ENCODE data around the gene CMTM8. TPM values are rescaled to one million over a fixed set of nuclear protein-coding genes. Genes with fewer than 3 reads are reported as not detected.

CMTM8 gene
- total RNA-seq, 5 donors from 2014 or later (not counting 1 experiment from before 2014, with no cell fraction given): 5.2 to 12.2 (median 10.3) TPM

GRCh38 chr3:32359766-32360492 lies 121.4 kb downstream of the CMTM8 start:
- POLR2A ChIA-PET: interaction anchor here in 1 of 2 donors (0.6 kb wide), 1 partner anchor 13 kb away, joined by 8 read pairs; no protein-coding TSS in a partner anchor
- no peaks in the 10 kb centered on the region for H3K4me1 ChIP-seq (ENCODE audit: control insufficient read depth in 1 of 2, extremely low read depth in 1 of 2, insufficient read depth in 2 of 2, low read length in 2 of 2)
- no peaks in the 10 kb centered on the region for H3K9me3 ChIP-seq
- Mint-ChIP-seq H3K27me3 (no peaks in the 10 kb centered on the region), H3K27ac (no peak overlapping the region), H3K36me3 (peaks cover 33% of the 10 kb centered on the region), H3K9me3 (no peaks in the 10 kb centered on the region), H3K4me3 (no peak overlapping the region), H3K4me1 (peaks cover 0 to 5% (median 0%) of the 10 kb centered on the region in 3 donors)
- CTCF ChIA-PET: interaction anchor here in 1 of 2 donors (0.6 kb wide), 1 partner anchor 87 kb away, joined by 3 read pairs; no protein-coding TSS in a partner anchor
- 80% methylated on average over 1 of the region's 5 CpGs for WGBS (ENCODE audit: insufficient coverage)
- H3K36me3 ChIP-seq (ENCODE audit: control insufficient read depth in 2 of 2, extremely low read depth in 1 of 2, insufficient read depth in 1 of 2, low read length in 1 of 2): peaks cover 0 to 3% of the 10 kb centered on the region in 2 donors
- no peak overlapping the region for H3K4me3 ChIP-seq (ENCODE audit: control insufficient read depth in 1 of 2, extremely low read depth in 1 of 2, low read length in 1 of 2)
- ATAC-seq (replicated peaks in 1 of 4) (no peak), DNase-seq (no peak)
- H3K27ac ChIP-seq (ENCODE audit: low read length): no peak overlapping the region
- H3K27me3 ChIP-seq (replicated peaks in 1 of 2; ENCODE audit: control insufficient read depth in 2 of 2, extremely low read depth in 1 of 2, insufficient read depth in 2 of 2, low read length in 1 of 2): no peaks in the 10 kb centered on the region

- Histone ChIP-seq H3K4me1 (ENCODE audit: control insufficient read depth in 1 of 2, extremely low read depth in 1 of 2, insufficient read depth in 2 of 2, low read length in 2 of 2) (no peaks in the 10 kb centered on the region), H3K27me3 (replicated peaks in 1 of 2; ENCODE audit: control insufficient read depth in 2 of 2, extremely low read depth in 1 of 2, insufficient read depth in 2 of 2, low read length in 1 of 2) (no peaks in the 10 kb centered on the region), H3K27ac (ENCODE audit: low read length) (no peak overlapping the region), H3K9me3 (no peaks in the 10 kb centered on the region), H3K4me3 (ENCODE audit: control insufficient read depth in 1 of 2, extremely low read depth in 1 of 2, low read length in 1 of 2) (no peak overlapping the region), H3K36me3 (ENCODE audit: control insufficient read depth in 2 of 2, extremely low read depth in 1 of 2, insufficient read depth in 1 of 2, low read length in 1 of 2) (peaks cover 0 to 3% of the 10 kb centered on the region in 2 donors)
- H3K36me3 Mint-ChIP-seq: peaks cover 33% of the 10 kb centered on the region
- no peak overlapping the region for H3K4me3 Mint-ChIP-seq
- no peaks in the 10 kb centered on the region for H3K4me1 Mint-ChIP-seq
- CTCF ChIA-PET: interaction anchor here in 1 of 2 donors (0.6 kb wide), 1 partner anchor 86 kb away, joined by 3 read pairs; no protein-coding TSS in a partner anchor
- WGBS (ENCODE audit: insufficient coverage): 94% methylated on average over 2 of the region's 4 CpGs
- POLR2A ChIA-PET: interaction anchor here in 1 of 2 donors (0.6 kb wide), 1 partner anchor 14 kb away, joined by 8 read pairs; no protein-coding TSS in a partner anchor
- no peak overlapping the region for H3K27ac Mint-ChIP-seq
- ATAC-seq (replicated peaks in 1 of 4) (no peak), DNase-seq (no peak)
- H3K9me3 Mint-ChIP-seq: no peaks in the 10 kb centered on the region
- no peaks in the 10 kb centered on the region for H3K27me3 Mint-ChIP-seq
These were observed 122.0 kb downstream of the CMTM8 start for GRCh38 chr3:32360493-32360827.

GRCh38 chr3:32366638-32367397 lies 128.3 kb downstream of the CMTM8 start:
- WGBS (ENCODE audit: insufficient coverage): 71% methylated on average over 1 of the region's 6 CpGs
- POLR2A ChIA-PET: interaction anchor here (0.5 kb wide), 2 partner anchors 62 to 91 kb away, joined by 3 to 4 read pairs; no protein-coding TSS in a partner anchor
- Histone ChIP-seq H3K36me3 (ENCODE audit: control insufficient read depth in 2 of 2, extremely low read depth in 1 of 2, insufficient read depth in 1 of 2, low read length in 1 of 2) (no peaks in the 10 kb centered on the region), H3K4me1 (ENCODE audit: control insufficient read depth in 1 of 2, extremely low read depth in 1 of 2, insufficient read depth in 2 of 2, low read length in 2 of 2) (peaks cover 21% of the 10 kb centered on the region in 2 experiments), H3K4me3 (ENCODE audit: control insufficient read depth in 1 of 2, extremely low read depth in 1 of 2, low read length in 1 of 2) (no peak overlapping the region), H3K27me3 (replicated peaks in 1 of 2; ENCODE audit: control insufficient read depth in 2 of 2, extremely low read depth in 1 of 2, insufficient read depth in 2 of 2, low read length in 1 of 2) (no peaks in the 10 kb centered on the region), H3K9me3 (no peaks in the 10 kb centered on the region), H3K27ac (ENCODE audit: low read length) (no peak overlapping the region)
- Mint-ChIP-seq H3K9me3 (no peaks in the 10 kb centered on the region), H3K27ac (peak overlapping the region; percentile 67 to 82), H3K27me3 (no peaks in the 10 kb centered on the region), H3K36me3 (peaks cover 23% of the 10 kb centered on the region), H3K4me1 (peaks cover 28 to 33% (median 29%) of the 10 kb centered on the region in 3 donors), H3K4me3 (no peak overlapping the region)
- no peak for DNase-seq
- CTCF ChIA-PET: interaction anchor here in 1 of 2 donors (1.4 kb wide), 1 partner anchor 9 kb away, joined by 4 read pairs; no protein-coding TSS in a partner anchor
- no peak for ATAC-seq (replicated peaks in 1 of 4)

- Histone ChIP-seq H3K4me1 (ENCODE audit: control insufficient read depth in 1 of 2, extremely low read depth in 1 of 2, insufficient read depth in 2 of 2, low read length in 2 of 2) (peaks cover 27 to 28% of the 10 kb centered on the region in 2 experiments), H3K27ac (ENCODE audit: low read length) (no peak overlapping the region), H3K36me3 (ENCODE audit: control insufficient read depth in 2 of 2, extremely low read depth in 1 of 2, insufficient read depth in 1 of 2, low read length in 1 of 2) (no peaks in the 10 kb centered on the region), H3K9me3 (no peaks in the 10 kb centered on the region), H3K27me3 (replicated peaks in 1 of 2; ENCODE audit: control insufficient read depth in 2 of 2, extremely low read depth in 1 of 2, insufficient read depth in 2 of 2, low read length in 1 of 2) (no peaks in the 10 kb centered on the region), H3K4me3 (ENCODE audit: control insufficient read depth in 1 of 2, extremely low read depth in 1 of 2, low read length in 1 of 2) (no peak overlapping the region)
- DNase-seq (peak in 1 of 35 experiments; percentile 0), ATAC-seq (replicated peaks in 1 of 4) (no peak)
- Mint-ChIP-seq H3K4me3 (no peak overlapping the region), H3K36me3 (peaks cover 23% of the 10 kb centered on the region), H3K9me3 (no peaks in the 10 kb centered on the region), H3K4me1 (peaks cover 33 to 39% (median 35%) of the 10 kb centered on the region in 3 donors), H3K27me3 (no peaks in the 10 kb centered on the region), H3K27ac (peak overlapping the region; percentile 67 to 82)
- 90% methylated on average over 5 of the region's 10 CpGs for whole genome bisulfite sequencing (ENCODE audit: insufficient coverage)
- POLR2A ChIA-PET: interaction anchor here in 1 of 2 donors (0.5 kb wide), 1 partner anchor 63 kb away, joined by 4 read pairs; no protein-coding TSS in a partner anchor
- CTCF ChIA-PET: interaction anchor here in 1 of 2 donors (0.7 to 0.8 kb wide), 2 partner anchors 13 to 728 kb away, joined by 6 to 7 read pairs; no protein-coding TSS in a partner anchor
These were observed 129.0 kb downstream of the CMTM8 start for GRCh38 chr3:32367442-32367841.

GRCh38 chr3:32371461-32372212 lies 133.2 kb downstream of the CMTM8 start:
- H3K27me3 ChIP-seq (replicated peaks in 1 of 2; ENCODE audit: control insufficient read depth in 2 of 2, extremely low read depth in 1 of 2, insufficient read depth in 2 of 2, low read length in 1 of 2): no peaks in the 10 kb centered on the region
- H3K4me1 ChIP-seq (ENCODE audit: control insufficient read depth in 1 of 2, extremely low read depth in 1 of 2, insufficient read depth in 2 of 2, low read length in 2 of 2): peaks cover 35 to 38% of the 10 kb centered on the region in 2 experiments
- POLR2A ChIA-PET: interaction anchor here (0.6 to 1.2 kb wide), 6 partner anchors 19 to 1114 kb away, joined by 3 to 10 read pairs (median 3); no protein-coding TSS in a partner anchor
- H3K36me3 ChIP-seq (ENCODE audit: control insufficient read depth in 2 of 2, extremely low read depth in 1 of 2, insufficient read depth in 1 of 2, low read length in 1 of 2): no peaks in the 10 kb centered on the region
- ATAC-seq (replicated peaks in 1 of 4) (peak; percentile 86 to 93 (median 89)), DNase-seq (peak in 29 of 35 experiments; percentile 11 to 79 (median 39))
- H3K4me3 ChIP-seq (ENCODE audit: control insufficient read depth in 1 of 2, extremely low read depth in 1 of 2, low read length in 1 of 2): no peak overlapping the region
- Mint-ChIP-seq H3K36me3 (peaks cover 3% of the 10 kb centered on the region), H3K4me1 (peaks cover 49 to 55% (median 53%) of the 10 kb centered on the region in 3 donors), H3K27ac (peak overlapping the region; percentile 96 to 97), H3K27me3 (no peaks in the 10 kb centered on the region), H3K9me3 (no peaks in the 10 kb centered on the region), H3K4me3 (peak overlapping the region in 2 of 3 donors; percentile 5 to 39)
- CTCF ChIA-PET: interaction anchor here (0.7 to 1.9 kb wide), 14 partner anchors 8 to 194 kb away, joined by 3 to 13 read pairs (median 4); no protein-coding TSS in a partner anchor
- H3K27ac ChIP-seq (ENCODE audit: low read length): peak overlapping the region; percentile 84
- WGBS (ENCODE audit: insufficient coverage): 56% methylated on average over 3 of the region's 7 CpGs
- H3K9me3 ChIP-seq: no peaks in the 10 kb centered on the region
